EL (cell line): ENCODE results near the gene SAMM50.
"Not testable (repeated sequence)": the region's sequence is repeated elsewhere in the genome, so short reads cannot be mapped to it uniquely, and the experiment has no call there.

Source experiments
- DNase-seq: peaks from one replicate; pipeline ENCODE4 v3.0.0-alpha.2; 2016

SAMM50 gene

GRCh38 chr22:44004104-44004460 lies 48.8 kb downstream of the SAMM50 start:
- no peak for DNase-seq

DNA sequence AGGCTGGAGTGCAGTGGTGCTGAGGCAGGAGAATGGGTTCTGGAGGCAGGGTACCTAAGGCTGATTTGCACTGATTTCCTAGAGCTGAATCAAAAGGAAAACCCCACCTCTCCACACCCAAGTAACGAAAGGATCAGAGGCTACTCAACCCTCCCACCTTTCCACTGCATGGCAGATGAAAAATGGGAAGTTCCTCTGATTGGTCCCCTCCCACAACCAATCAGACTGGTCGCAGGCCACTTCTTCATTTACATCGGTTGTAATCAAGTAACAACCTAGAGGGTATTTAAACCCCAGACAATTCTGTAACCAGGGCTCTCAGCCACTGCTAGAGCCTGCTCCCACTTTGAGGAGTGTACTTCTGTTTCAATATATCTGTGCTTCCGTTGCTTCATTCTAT lies 50.3 kb downstream of the SAMM50 start:
- DNase-seq = no peak

- no peak for DNase-seq
Observed at GRCh38 chr22:44012162-44012561, 56.9 kb downstream of the SAMM50 start.

- DNase-seq = no peak
Observed at GRCh38 chr22:44012591-44012990, 57.3 kb downstream of the SAMM50 start.

DNA sequence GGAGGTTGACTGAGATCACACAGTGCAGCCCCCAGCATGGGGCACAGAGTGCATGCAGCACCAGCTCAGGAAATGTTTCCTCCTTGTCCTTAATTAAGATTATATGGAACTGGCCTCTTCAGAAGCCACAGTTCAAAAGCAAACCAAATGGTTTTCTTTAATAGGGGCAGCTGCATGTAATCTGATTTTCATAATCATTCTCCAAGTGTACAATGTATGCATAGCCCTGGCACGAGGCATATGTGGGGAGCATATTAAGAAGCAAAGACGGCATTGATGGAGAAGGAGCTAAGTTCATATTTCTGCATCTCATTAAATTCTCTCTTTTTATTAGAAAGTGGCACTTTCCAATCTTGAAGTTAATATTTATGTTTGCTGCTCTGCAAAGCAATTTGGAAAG lies 59.0 kb downstream of the SAMM50 start:
- DNase-seq = no peak

- not testable (repeated sequence) for DNase-seq
Observed at GRCh38 chr22:44016586-44016985, 61.3 kb downstream of the SAMM50 start.

DNA sequence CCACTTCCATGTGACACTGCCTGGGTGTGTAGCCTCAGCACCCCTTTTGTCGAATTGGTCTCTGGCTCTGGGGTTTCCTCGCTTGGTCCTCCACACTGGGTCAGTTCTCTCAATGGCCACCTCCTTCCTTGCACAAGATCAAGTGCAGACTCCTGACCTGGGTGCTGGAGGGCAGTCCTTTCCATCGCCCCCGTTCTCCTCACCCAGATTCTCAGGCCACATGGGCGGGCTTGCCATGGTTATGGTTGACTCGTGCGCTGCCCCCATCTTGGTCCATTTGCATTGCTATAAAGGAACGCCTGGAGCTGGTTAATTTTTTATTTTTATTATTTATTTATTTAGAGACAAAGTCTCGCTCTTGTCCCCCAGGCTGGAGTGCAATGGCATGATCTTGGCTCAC lies 63.4 kb downstream of the SAMM50 start:
- no peak for DNase-seq

- DNase-seq = no peak
Observed at GRCh38 chr22:44019416-44019815, 64.2 kb downstream of the SAMM50 start.

DNA sequence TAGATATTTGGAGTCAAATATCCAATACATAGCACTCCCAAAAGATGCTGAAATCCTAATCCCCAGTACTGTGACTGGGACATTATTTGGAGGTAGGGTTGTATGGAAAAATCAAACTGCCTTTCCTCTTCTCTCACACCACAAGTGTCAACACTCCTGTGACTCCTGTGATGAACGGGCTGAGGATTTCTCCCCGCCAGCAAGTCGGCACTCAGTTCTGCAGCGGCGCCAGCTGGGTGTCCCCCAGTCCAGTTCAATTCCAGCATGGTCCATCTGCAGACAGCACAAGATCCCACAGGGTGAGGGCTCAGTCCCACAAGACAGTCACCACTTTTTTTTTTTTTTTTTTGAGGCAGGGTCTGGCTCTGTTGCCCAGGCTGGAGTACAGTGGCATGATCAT lies 64.6 kb downstream of the SAMM50 start:
- DNase-seq = no peak

GRCh38 chr22:44020981-44021380 lies 65.7 kb downstream of the SAMM50 start:
- peak; percentile 21 for DNase-seq

GRCh38 chr22:44023404-44024287 lies 68.4 kb downstream of the SAMM50 start:
- DNase-seq = peak; percentile 52

GRCh38 chr22:44024288-44024921 lies 69.2 kb downstream of the SAMM50 start, which contains the start of gene PARVB:
PARVB (plus strand) TSS chr22:44024302; CDS start chr22:44024340, 38 bp downstream.
- DNase-seq = peak; percentile 29

DNA sequence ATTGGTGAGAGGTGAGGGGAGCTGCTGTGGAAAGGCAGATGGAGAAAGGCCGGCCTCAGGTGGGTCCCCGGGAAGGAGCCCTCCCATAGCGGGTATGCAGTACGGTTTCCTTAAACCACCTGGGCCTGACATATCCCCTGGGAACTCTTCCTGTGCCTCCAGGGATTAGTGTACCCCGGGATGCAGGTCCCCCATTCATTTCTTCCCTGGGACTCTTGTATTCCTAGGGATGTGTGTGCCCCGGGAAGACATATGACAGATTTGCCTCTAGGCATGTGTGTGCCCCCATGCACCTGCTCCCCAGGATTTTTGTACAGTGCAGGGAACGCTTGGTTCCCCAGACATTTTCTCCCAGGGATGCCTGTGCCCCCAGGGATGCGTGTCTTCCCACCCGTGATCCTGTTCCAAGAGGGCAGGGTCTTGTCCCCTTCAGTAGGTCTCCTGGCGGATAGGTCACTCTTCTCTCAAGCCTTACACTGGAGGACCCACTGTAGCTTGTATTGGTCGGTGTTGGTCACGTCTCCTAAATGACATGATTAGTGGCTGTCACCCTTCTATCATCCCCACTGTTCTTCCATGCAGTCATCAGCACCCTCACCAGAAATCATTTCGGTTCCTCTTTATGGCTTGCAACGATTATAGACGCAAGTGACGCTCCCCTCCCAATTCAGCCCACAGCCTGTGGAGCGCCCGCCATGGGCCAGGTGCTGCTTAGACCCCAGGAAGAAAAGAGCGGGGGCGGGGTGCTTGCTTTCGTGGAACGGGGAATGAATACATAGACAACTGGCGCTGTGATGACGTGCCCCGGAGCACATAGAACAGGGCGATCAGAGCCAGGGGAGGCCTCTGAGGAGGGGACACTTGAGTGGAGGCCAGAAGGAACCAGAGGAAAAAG lies 70.2 kb downstream of the SAMM50 start:
- DNase-seq = no peak

GRCh38 chr22:44026066-44026629 lies 70.9 kb downstream of the SAMM50 start:
- no peak for DNase-seq

- DNase-seq = peak; percentile 58
Observed at GRCh38 chr22:44026630-44027511, 71.6 kb downstream of the SAMM50 start.

DNA sequence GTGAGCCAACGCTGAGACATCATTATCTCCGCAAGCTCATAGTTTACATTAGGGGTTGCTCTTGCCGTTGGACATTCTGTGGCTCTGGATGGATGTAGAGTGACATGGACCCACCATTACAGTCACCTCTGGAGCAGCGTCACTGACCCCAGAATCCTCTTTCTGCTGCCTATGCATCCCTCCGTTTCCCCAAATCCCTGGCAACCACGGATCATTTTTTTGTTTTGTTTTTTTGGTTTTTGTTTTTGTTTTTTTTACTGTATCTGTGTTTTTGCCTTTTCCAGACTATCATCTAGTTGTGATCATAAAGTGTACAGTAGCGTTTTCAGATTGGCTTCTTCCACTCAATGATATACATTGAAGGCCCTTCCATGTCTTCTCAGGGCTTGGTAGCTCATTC lies 72.8 kb downstream of the SAMM50 start:
- no peak for DNase-seq

DNA sequence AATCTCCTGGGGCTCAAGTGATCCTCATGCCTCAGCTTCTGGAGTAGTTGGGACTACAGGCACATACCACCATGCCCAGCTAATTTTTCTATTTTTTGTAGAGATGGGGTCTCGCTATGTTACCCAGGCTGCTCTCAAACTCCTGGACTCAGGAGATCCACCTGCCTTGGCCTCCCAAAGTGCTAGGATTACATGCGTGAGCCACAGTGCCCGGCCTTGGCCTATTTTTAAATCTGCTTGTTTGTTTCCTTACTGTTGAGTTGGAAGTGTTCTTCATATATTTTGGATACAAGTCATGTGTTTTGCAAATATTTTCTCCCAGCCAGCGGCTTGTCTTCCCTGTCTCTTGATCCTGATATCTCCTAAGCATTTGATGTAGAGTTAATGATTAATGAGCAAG lies 73.8 kb downstream of the SAMM50 start:
- DNase-seq = no peak

- no peak for DNase-seq
Observed at GRCh38 chr22:44030051-44030701, 74.9 kb downstream of the SAMM50 start.

GRCh38 chr22:44030702-44031082 lies 75.5 kb downstream of the SAMM50 start:
- no peak for DNase-seq

GRCh38 chr22:44031158-44031952 lies 76.1 kb downstream of the SAMM50 start:
- DNase-seq = no peak
